SU-DHL-6 (cell line): ENCODE data around the gene LARP6.

Experiments
- EZH2phosphoT487 ChIP-seq: fragments of 200-600 bp; sonication (generic), shearing (Covaris generic); conservative IDR thresholded peaks from 2 replicates; pipeline ENCODE4 v1.6.1; 2018; ENCODE audit warnings: mild to moderate bottlenecking, antibody characterized with exemption, low read length, moderate library complexity, mixed read lengths
- TF ChIP-seq, protein P1 (sequence below): fragments of 200-600 bp; sonication (generic); IDR thresholded peaks from one replicate; pipeline ENCODE4 v1.5.1; 2017; ENCODE audit warnings: antibody characterized with exemption, mild to moderate bottlenecking, low read length, moderate library complexity; ENCODE audit not compliant: insufficient read depth, poor library complexity, severe bottlenecking

DNA sequence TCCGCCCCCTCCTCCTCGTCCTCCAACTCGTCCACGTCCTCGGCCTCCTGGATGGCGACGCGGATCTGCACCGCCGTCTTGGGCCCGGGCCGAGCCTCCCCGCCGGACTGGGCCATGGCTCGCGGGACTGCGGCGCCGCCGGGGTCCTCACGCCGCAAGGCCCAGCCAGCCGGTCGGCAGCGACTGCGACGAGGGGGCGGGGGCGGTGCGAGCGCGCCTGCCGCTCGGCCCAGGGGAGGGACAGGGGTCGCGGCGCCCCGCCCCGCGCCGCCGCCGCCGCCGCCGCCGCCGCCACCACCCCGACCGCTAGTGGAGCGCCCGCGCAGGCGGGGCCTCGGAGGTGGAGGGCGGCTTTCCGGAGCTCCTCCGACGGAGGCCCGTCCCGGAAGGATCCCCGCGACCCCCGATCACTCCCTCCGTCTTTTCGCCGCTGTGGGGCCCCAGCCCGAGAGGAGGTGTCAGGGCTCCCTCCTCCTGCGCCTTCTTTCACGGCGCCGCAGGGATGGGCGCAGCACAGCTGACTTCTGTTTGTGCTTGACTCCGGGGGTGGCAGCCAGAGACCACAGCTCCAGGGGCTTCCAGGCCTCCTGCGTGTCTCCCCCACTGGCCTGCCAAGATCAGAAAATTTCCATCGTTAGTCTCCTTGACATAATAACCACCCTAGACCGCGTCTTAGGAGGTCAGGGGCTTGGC lies at the start of gene LARP6:
- TF ChIP-seq, protein P1, sequence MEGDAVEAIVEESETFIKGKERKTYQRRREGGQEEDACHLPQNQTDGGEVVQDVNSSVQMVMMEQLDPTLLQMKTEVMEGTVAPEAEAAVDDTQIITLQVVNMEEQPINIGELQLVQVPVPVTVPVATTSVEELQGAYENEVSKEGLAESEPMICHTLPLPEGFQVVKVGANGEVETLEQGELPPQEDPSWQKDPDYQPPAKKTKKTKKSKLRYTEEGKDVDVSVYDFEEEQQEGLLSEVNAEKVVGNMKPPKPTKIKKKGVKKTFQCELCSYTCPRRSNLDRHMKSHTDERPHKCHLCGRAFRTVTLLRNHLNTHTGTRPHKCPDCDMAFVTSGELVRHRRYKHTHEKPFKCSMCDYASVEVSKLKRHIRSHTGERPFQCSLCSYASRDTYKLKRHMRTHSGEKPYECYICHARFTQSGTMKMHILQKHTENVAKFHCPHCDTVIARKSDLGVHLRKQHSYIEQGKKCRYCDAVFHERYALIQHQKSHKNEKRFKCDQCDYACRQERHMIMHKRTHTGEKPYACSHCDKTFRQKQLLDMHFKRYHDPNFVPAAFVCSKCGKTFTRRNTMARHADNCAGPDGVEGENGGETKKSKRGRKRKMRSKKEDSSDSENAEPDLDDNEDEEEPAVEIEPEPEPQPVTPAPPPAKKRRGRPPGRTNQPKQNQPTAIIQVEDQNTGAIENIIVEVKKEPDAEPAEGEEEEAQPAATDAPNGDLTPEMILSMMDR, result no peak
- TF ChIP-seq EZH2phosphoT487, result no peak
